ENCODE measurements around the gene RHOT2. TPM values are rescaled to one million over a fixed set of nuclear protein-coding genes. Genes with fewer than 3 reads are reported as not detected.

RHOT2 gene
- total and polyA plus RNA-seq, 2 of the 8 experiments (the other 6 are each of a cell fraction or from before 2014, with no cell fraction given): 149 to 194 TPM

- TF ChIP-seq FOSL1 (IDR thresholded peaks at IDR 0.05; ENCODE audit: insufficient read depth, low read depth, low read length) (no peak), E2F6 (IDR thresholded peaks at IDR 0.05) (peak; percentile 27; the same call in 1 of the 2 replicates)
Observed at GRCh38 chr16:715477-716199, 47.7 kb downstream of the RHOT2 start (continued).

Data from H1 (cell line).